ENCODE results near the gene SEMA4B. TPM values are rescaled to one million over a fixed set of nuclear protein-coding genes. Genes with fewer than 3 reads are reported as not detected.

The SEMA4B gene
- total and polyA plus RNA-seq, 2 donors (not counting 1 experiment from before 2014, with no cell fraction given) = 285 to 336 TPM

DNA sequence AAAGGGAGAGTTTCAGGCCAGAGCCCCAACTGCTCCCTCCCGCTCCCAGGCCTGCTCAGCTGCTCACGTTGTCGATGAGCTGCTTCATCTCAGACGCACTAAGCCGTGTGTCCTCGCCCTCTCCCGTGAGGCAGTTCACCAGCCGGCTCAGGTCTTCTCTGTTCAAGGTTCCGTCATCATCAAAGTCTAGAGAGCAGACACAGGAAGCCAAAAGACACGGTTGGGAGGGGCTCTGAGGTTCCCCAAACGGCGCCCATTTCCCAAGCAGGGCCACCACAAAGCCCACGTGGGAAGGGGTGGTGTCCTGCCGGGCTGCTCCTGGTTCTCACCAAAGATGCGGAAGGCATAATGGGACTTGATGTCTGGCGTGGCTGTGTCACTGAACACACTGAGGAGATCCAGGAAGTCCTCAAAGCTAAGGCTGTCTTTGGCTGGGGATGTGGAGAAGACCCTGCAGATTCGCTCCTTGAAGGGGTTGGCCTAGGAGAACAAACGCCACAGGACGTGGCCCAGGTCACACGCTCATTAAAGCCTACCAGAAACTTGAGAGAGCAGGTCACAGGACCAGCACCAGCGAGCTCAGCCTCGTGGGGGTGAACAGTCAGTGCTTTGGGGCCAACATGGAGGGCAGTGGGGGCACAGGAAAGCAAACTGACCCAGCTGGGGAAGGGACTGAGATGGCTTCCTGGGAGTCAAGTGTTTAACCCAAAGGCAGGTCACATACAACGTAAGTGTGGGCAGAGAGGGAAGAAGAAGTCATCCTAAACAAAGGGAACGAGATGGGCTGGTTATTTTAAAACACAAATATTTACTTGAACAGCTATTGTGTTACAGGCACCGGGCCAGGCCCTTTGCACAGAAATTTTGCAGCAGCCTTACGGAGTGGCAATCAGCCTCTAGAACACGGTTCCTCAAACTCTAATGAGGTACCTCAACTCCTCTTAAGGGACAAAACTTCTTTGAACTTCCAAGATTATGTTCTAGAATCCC is 30.2 kb downstream of the SEMA4B start:
- intact Hi-C loops (cut with micrococcal nuclease) = loop anchor here (1.0 to 5.0 kb wide), 4 partner anchors 12 to 171 kb away; partner anchors contain the start of gene IDH2
- 27% methylated on average over 25 of the region's 27 CpGs for WGBS (ENCODE audit: insufficient coverage)
- TF ChIP-seq EZH2 (IDR thresholded peaks at IDR 0.05; ENCODE audit: borderline replicate concordance, insufficient read depth, low read depth, low read length, poor library complexity, severe bottlenecking) = no peak
- TF ChIP-seq, protein P1, sequence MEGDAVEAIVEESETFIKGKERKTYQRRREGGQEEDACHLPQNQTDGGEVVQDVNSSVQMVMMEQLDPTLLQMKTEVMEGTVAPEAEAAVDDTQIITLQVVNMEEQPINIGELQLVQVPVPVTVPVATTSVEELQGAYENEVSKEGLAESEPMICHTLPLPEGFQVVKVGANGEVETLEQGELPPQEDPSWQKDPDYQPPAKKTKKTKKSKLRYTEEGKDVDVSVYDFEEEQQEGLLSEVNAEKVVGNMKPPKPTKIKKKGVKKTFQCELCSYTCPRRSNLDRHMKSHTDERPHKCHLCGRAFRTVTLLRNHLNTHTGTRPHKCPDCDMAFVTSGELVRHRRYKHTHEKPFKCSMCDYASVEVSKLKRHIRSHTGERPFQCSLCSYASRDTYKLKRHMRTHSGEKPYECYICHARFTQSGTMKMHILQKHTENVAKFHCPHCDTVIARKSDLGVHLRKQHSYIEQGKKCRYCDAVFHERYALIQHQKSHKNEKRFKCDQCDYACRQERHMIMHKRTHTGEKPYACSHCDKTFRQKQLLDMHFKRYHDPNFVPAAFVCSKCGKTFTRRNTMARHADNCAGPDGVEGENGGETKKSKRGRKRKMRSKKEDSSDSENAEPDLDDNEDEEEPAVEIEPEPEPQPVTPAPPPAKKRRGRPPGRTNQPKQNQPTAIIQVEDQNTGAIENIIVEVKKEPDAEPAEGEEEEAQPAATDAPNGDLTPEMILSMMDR (IDR thresholded peaks at IDR 0.05) = no peak
- Histone ChIP-seq H4K20me1 (ENCODE audit: control insufficient read depth, insufficient read depth, low read length, poor library complexity, severe bottlenecking) (peaks cover 35% of the 10 kb centered on the region), H3K4me3 (ENCODE audit: control extremely low read depth in 1 of 5, extremely low read depth in 1 of 5, insufficient read depth in 1 of 5, low read depth in 2 of 5, low read length in 4 of 5) (peak overlapping the region in 4 of 5 experiments; percentile 5 to 99 (median 52)), H3K27me3 (replicated peaks in 1 of 4; ENCODE audit: control extremely low read depth in 1 of 4, control insufficient read depth in 3 of 4, insufficient read depth in 4 of 4, low read length in 3 of 4) (no peaks in the 10 kb centered on the region), H3K9ac (ENCODE audit: low read length) (peak overlapping the region; percentile 99), H3K79me2 (ENCODE audit: control insufficient read depth, insufficient read depth, low read length) (peaks cover 32% of the 10 kb centered on the region), H2AFZ (ENCODE audit: insufficient read depth, low read depth, low read length, poor library complexity, severe bottlenecking) (peak overlapping the region; percentile 31), H3K4me2 (replicated peaks; ENCODE audit: low read depth, low read length, poor library complexity, severe bottlenecking) (peak overlapping the region; percentile 90), H3K4me1 (ENCODE audit: control insufficient read depth in 2 of 2, insufficient read depth in 2 of 2, low read length in 2 of 2) (peaks cover 40 to 50% of the 10 kb centered on the region in 2 donors), H3K36me3 (replicated peaks in 1 of 2; ENCODE audit: control extremely low read depth in 1 of 2, control insufficient read depth in 1 of 2, extremely low read depth in 1 of 2, insufficient read depth in 2 of 2, low read length in 1 of 2) (peaks cover 0 to 48% of the 10 kb centered on the region in 2 experiments), H3K27ac (ENCODE audit: low read length in 2 of 2) (peak overlapping the region; percentile 88 to 99), H3K9me3 (ENCODE audit: control extremely low read depth in 1 of 3, control insufficient read depth in 2 of 3, insufficient read depth in 1 of 3, low read length in 2 of 3) (no peaks in the 10 kb centered on the region)
- CTCF ChIA-PET = interaction anchor here (0.6 to 4.7 kb wide), 10 partner anchors 12 to 85 kb away, joined by 3 to 102 read pairs (median 8); partner anchors contain the start of genes NGRN and SEMA4B
- Mint-ChIP-seq H3K27ac (peak overlapping the region; percentile 97), H3K4me3 (peak overlapping the region; percentile 97), H3K27me3 (no peaks in the 10 kb centered on the region), H3K4me1 (peaks cover 52% of the 10 kb centered on the region), H3K9me3 (ENCODE audit: insufficient read depth) (no peaks in the 10 kb centered on the region)
- ATAC-seq (ENCODE audit: low read depth) = peak; percentile 38
- POLR2A ChIA-PET = interaction anchor here (0.6 to 4.8 kb wide), 13 partner anchors 10 to 704 kb away, joined by 3 to 56 read pairs (median 5); partner anchors contain the start of genes NGRN and SEMA4B
- peak; percentile 91 for DNase-seq
